Body of pancreas (tissue), 4 donors: ENCODE measurements around the gene PHB1.

ENCODE experiments used
- CTCF ChIP-seq, 7 experiments: fragments of 450-650 bp in 4 of 7; fragments of 200-600 bp in 3 of 7; sonication (generic) in 3 of 7; IDR thresholded peaks; one replicate each; pipeline ENCODE4 v1.5.1; 2016 to 2019; ENCODE audit warnings: antibody characterized with exemption in 7 of 7
- POLR2A ChIP-seq, 3 donors: fragments of 450-650 bp; IDR thresholded peaks; one replicate each; pipeline ENCODE4 v1.6.1; 2016; ENCODE audit warnings: antibody characterized with exemption in 3 of 3, mild to moderate bottlenecking in 2 of 3

- no peak for TF ChIP-seq CTCF (IDR thresholded peaks at IDR 0.05)
- TF ChIP-seq POLR2A (IDR thresholded peaks at IDR 0.05) = no peak
Observed at GRCh38 chr17:49381793-49382192, 32.9 kb downstream of the PHB1 start.
